HG03457 (cell line): ENCODE measurements around the gene NRAP.
"Not testable (repeated sequence)": the region's sequence is repeated elsewhere in the genome, so short reads cannot be mapped to it uniquely, and the experiment has no call there.

ENCODE experiments used
- ATAC-seq: cut with Tn5 transposase; IDR thresholded peaks from one replicate; pipeline ENCODE4 v1.9.1; 2021; ENCODE audit warnings: moderate number of reproducible peaks; ENCODE audit not compliant: unreplicated experiment

NRAP gene

GRCh38 chr10:113683300-113683699 is 19.5 kb upstream of the NRAP start:
- ATAC-seq = no peak

- peak; percentile 61 for ATAC-seq
Observed at GRCh38 chr10:113681533-113682470, 18.0 kb upstream of the NRAP start.

GRCh38 chr10:113680190-113681111 is 16.6 kb upstream of the NRAP start:
- peak; percentile 24 for ATAC-seq

GRCh38 chr10:113679463-113680189 is 15.8 kb upstream of the NRAP start, which contains the start of gene CASP7:
Gene CASP7 (plus strand): TSS chr10:113679912. CDS start chr10:113697494, 17,582 bp downstream.
- ATAC-seq = peak; percentile 51

- no peak for ATAC-seq
Observed at GRCh38 chr10:113666682-113667252, 2.9 kb upstream of the NRAP start.

- ATAC-seq = no peak
Observed at GRCh38 chr10:113665806-113666354, 2.0 kb upstream of the NRAP start.

GRCh38 chr10:113665352-113665751 is 1.5 kb upstream of the NRAP start:
- no peak for ATAC-seq

GRCh38 chr10:113663142-113663541 is 699 bp downstream of the NRAP start:
- no peak for ATAC-seq

GRCh38 chr10:113661332-113661731 is 2.5 kb downstream of the NRAP start:
- no peak for ATAC-seq

GRCh38 chr10:113657544-113657943 is 6.3 kb downstream of the NRAP start:
- ATAC-seq = no peak

- no peak for ATAC-seq
Observed at GRCh38 chr10:113656896-113657295, 6.9 kb downstream of the NRAP start.

- ATAC-seq = not testable (repeated sequence)
Observed at GRCh38 chr10:113652456-113652855, 11.4 kb downstream of the NRAP start.

GRCh38 chr10:113651898-113652297 is 11.9 kb downstream of the NRAP start:
- ATAC-seq = no peak

GRCh38 chr10:113651021-113651420 is 12.8 kb downstream of the NRAP start:
- ATAC-seq = no peak

- ATAC-seq = no peak
Observed at GRCh38 chr10:113650172-113650571, 13.7 kb downstream of the NRAP start.

- ATAC-seq = no peak
Observed at GRCh38 chr10:113648478-113648877, 15.4 kb downstream of the NRAP start.

GRCh38 chr10:113647812-113648211 is 16.0 kb downstream of the NRAP start:
- ATAC-seq = no peak

- no peak for ATAC-seq
Observed at GRCh38 chr10:113646336-113647201, 17.3 kb downstream of the NRAP start.
